Left hindlimb (tissue), 1 donor: Measurements from ENCODE around the gene REEP1.
"Not testable (repeated sequence)": the region's sequence is repeated elsewhere in the genome, so short reads cannot be mapped to it uniquely, and the experiment has no call there.

Experiments
- DNase-seq: peaks from one replicate; pipeline ENCODE4 v3.0.0-alpha.2; 2018

REEP1 gene

GRCh38 chr2:86219896-86220295 lies 117.5 kb downstream of the REEP1 start:
- peak; percentile 9 for DNase-seq

DNA sequence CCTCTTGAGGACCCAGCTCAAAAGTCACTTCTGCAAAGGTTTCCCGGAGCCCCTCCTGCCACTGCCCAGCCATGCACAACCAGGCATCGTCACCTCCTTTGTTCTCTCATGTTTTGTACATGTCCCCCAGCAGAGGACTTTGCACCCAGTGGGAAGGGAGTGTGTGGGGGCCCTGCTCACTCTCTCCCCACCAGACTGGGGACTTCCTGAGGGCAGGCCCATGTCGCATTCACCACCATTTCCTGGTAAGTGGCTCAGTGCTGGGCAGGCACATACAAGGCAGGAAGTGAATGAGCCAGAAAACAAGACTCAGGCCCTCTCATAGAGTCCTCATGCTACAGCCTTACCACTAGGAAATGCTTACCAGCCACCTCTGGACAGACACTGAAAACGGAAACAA lies 119.3 kb downstream of the REEP1 start:
- DNase-seq, result peak; percentile 18

DNA sequence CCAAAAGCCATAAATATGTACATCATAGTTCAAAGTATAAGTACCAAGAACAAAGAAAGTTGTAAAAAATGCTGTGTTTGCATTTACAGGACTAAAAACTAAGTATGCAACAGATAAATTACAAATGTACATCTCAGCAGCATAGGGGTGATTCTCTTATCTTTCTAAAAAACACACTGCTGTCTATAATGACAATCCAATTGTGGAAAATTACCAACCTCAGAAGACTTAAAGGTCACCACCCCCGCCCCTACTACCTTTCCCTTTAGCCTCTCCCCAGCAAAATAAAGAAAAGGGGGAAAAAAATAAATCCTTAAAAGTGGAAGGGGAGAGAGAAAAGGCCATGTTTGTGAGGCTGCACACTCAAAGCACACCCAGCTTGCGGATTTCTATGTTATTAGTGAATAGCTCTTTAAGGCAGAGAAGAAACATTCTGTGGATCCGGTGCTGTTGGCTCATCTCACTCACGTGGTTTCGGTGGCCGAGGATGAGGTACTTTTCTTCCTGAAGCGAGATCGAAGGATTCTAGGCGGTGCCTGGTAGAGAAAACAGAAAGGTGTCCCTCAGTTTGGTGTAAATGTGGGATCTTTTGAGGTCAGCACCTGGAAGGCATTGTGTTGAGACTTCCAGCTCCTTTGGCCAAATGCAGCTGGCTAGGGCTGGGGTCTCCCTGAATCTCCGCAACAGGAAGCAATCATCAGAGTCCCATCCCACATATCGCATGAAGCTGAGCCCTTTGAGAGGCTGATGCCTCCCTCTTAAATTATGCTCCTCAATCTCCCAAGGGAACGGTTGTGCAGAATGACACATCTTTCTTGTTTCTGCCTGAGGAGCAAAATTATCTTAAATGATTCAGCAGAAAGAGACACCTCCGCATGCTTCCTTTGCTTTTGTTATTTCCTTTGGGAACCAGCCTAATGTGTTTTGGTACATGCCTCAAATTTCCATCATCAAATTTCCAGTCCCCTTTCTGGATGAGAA lies 120.6 kb downstream of the REEP1 start:
- peak; percentile 16 for DNase-seq

- no peak for DNase-seq
Measured at GRCh38 chr2:86214503-86214832, 123.0 kb downstream of the REEP1 start.

DNA sequence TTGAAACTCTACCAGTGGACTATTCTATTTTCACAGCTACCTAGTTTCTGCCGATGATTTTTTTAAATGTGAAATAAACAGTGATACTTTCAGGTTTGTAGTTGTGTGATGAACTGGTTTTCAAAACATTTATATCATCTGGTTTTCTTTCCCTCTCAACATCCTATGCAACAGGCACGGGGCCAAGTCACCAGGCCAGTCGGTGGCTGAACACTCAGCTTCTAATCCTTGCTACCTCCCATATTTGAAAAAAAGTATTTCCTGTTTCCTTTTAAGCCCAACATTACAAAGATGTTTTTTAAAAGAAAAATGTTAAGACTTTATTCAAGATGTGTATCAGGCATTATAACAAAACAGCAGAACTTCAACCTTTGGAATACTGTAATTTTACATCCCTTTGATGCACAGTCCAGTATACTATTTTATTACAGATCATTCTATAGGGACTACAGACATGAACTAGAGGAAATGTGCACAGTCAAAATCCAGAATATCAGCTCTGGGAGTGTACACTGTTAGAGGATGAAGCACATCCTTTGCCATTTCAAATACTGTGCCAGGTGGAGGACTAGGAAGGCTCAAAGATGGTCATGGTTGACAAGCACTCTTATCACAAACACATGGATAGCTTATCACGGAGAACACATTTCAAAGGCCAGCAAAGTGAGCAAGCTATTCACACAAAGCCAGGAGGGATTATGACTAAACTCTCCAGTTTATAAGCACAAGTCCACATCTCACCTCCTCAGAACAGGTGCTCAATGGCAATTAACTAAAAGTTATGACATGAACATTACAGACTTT lies 123.5 kb downstream of the REEP1 start:
- peak; percentile 30 for DNase-seq

DNA sequence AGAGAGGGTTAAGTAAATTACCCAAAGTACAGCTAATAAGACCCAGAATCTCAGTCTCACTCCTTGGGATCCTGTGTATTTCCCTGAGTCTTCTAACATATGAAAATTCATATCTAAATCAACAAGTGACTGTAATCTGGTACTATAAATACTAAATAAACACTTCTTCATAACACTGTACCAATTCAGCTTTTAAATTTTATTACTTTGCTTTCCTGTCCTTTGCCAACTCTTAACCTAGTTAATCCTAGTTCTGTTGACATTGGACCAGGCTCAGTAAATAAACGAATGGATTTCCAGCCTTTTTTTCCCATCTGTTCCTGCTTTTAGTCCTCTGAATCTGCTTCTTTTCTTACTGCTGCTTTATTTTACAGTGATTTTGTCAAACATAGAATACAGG lies 124.4 kb downstream of the REEP1 start:
- DNase-seq, result no peak

- no peak for DNase-seq
Measured at GRCh38 chr2:86211796-86212188, 125.6 kb downstream of the REEP1 start.

GRCh38 chr2:86211033-86211795 lies 126.2 kb downstream of the REEP1 start:
- no peak for DNase-seq

DNA sequence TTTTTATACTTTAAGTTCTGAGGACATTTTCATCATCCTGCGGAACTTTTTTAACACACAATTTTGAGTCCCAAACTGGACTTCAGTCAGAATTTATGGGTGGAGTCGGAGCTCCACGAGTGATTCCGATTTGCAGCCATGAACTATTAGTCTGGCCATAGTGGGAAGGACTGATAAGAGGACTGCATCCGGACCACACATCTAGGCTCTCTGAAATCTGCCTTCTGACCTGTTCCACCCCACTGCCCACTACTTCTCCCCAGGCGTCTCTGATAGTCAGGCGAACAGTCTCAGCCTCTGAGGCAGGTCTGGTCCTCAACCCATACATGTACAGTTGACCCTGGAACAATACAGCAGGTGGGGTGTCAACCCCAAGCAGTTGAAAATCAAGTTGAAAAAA lies 133.0 kb downstream of the REEP1 start:
- no peak for DNase-seq

GRCh38 chr2:86203614-86204013 lies 133.8 kb downstream of the REEP1 start:
- no peak for DNase-seq

DNA sequence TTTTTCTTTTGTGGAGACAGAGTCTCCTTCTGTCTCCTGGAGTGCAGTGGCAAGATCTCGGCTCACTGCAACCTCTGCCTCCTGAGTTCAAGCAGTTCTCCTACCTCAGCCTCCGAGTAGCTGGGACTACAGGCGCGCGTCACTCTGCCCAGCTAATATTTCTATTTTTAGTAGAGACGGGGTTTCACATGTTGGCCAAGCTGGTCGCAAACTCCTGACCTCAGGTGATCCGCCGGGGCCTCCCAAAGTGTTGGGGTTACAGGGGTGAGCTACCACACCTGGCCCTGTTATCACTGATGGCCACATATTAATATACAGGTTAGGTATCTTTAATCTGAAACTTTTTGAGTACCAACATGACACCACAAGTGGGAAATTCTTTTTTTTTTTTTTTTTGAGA lies 134.7 kb downstream of the REEP1 start:
- DNase-seq, result no peak

DNA sequence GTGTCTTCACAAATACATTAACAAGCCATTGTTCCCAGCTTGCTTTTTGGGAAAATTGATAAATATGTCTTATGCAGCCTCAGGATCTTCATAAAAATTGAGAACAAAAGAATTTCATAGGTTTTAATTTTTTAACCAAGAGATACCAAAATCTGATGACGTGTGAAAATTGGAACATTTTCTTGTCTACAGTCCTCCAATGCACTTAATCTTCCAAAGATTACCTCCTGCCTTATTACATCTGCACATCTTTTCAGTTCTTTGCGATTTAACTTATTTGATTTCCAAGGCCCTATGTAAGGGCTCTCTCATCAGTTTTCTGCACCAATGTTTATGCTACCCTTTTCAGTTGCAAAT lies 135.1 kb downstream of the REEP1 start:
- no peak for DNase-seq

DNA sequence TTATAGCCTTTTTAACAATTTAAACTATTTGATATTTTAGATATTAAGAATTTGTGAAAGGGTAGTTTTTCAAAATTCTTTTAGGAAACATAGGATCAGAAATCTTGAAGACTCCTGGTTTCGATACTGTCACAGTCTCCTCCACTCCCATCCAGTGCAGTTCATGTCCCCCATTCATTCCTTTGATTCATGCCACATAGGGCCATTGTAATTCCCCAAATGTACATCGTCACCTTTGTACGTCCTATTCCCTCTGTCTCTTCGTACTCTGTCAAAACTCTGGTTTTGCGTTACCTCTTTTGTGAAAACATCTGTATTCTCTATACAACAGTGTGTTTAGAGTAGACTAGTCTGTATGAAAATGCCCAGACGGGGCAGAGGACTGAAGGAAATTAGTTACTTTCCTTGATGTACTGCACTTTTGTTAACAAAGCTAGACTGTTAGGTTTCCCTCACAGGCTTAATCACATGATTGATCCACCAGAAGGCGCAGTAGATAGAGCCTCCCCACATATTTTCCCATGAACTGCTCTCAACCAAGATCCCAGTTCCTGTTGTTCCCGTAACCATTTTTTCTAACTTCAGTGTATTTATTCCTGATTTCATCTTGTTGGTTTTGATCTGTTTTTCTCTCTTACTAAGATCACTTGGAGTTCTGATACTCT lies 135.6 kb downstream of the REEP1 start:
- no peak for DNase-seq

DNA sequence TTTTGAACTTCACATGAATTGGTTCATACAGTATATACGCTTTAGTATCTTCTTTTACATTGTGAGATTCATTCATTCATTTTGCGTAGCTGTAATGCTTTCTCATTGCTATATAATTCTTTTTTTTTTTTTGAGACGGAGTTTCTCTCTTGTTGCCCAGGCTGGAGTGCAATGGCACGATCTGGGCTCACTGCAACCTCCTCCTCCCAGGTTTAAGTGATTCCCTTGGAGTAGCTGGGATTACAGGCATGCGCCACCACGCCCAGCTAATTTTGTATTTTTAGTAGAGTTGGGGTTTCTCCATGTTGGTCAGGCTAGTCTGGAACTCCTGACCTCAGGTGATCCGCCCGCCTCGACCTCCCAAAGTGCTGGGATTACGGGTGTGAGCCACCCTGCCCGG lies 136.9 kb downstream of the REEP1 start:
- not testable (repeated sequence) for DNase-seq

DNA sequence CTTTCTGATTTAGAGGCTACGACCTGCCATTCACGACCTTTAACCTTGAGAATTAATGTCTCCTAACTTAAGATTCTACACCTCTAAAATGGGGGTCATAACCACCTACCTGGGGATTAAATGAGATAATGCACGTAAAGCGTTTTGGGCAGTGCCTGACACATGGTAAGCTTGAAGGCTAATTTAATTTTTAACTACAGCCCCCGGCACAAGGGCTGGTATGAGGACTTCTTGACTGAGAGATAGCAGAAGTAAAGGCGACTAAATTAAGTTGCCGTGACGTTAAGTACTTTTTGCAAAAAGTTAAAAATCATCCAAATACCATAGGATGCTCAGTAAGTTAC lies 137.6 kb downstream of the REEP1 start:
- DNase-seq, result no peak

GRCh38 chr2:86195808-86196387 lies 141.5 kb downstream of the REEP1 start:
- no peak for DNase-seq

GRCh38 chr2:86195055-86195807 lies 142.2 kb downstream of the REEP1 start, which contains the start of gene IMMT:
TSS of gene IMMT (minus strand) at chr2:86195462. CDS start at chr2:86195382, 80 bp downstream.
- peak; percentile 98 for DNase-seq

DNA sequence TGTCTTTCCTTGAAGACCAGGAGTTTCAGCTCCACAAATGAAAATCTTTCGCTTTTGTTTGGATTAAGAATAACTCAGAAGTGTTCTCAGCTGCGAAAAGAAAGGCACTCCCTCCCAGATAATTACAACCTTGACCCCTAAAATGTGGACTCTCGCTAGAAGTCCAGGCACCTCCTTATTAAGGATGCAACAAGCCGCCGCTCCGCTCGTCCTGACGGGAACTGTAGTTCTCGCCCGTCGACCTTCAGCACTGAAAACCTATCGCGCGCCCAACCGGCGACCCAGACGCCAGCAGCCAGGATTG lies 142.7 kb downstream of the REEP1 start:
- DNase-seq, result no peak

DNA sequence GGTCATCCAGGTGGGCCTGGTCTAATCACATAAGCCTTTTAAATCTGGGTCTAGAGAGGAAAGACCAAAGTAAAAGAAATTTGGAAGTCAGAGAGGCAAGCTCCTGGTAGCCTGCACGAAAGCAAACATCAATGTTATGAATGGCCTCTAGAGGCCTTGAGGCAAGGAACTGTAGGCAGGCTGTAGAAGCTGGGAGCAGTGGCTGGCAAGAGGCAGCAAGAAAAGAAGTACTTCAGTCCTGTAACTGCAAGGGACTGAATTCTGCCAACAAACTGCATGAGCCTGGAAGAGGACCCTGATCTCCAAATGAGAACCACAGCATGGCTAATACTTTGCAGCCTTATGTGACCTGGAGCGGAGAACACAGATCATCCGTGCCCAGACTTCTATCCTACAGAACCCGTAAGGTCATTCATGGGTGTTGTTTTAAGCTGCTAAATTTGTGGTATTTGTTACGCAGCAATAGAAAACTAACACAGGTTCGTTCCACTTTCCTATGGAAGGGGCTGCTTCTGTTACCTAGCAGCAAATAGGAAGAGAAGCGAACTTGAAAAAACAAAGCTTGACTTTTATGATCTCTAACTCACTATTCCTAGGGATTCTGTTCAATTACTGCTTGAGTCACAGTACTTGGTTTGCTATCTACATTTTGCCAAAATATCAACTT lies 143.4 kb downstream of the REEP1 start:
- DNase-seq, result no peak

DNA sequence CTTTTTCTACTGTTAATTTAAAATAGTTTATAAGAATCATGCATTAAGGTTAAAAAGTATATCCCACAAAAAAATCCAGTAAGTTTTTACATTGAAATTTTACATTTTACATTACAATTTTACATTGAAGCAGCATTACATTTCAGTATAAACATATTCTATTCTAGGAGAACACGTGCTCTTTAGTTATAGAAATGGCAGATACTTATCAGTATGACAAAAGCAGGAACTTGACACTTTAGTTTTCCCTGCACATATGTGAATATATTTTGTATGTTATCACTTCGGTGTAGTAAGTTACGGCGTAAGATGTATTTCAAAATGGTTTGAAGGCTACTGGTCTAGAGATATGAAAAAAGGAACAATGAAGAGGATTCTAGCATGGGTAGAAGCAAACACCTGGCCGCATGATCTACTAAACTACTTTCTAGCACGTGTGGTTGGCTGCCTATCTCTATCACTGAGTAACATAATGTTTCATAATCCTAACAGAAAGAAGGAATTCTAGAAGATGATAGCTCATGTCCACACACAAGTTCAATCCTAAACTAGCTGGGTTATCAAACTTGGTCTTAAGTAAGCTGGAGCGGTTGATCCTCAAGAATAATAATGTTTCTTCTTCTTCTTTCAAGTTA lies 147.5 kb downstream of the REEP1 start:
- no peak for DNase-seq

DNA sequence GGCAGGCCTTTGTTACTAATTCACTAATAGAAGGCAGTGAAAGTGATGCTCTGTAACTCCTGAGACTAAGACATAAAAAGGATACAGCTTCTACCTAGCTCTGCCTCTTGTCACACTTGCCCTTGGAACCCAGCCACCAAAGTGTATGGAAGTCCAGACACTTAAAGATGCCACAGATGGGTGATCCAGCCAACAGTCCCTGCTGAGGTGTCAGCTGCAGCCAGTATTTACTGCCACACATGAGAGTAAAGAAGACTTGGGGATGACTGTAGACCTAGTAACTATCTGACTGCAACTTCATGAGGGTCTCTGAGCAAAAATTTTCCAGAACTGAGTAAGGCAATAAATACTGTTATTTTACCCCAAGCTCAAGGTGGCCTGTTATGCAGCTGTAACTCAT lies 151.0 kb downstream of the REEP1 start:
- no peak for DNase-seq
